DND-41 (cell line): Measurements from ENCODE around the gene RHCG.

Source experiments
- EZH2 ChIP-seq: IDR thresholded peaks from 3 replicates; pipeline ENCODE4 v1.6.1; 2012; ENCODE audit warnings: borderline replicate concordance, low read depth, mild to moderate bottlenecking, moderate library complexity, low read length, inconsistent platforms; ENCODE audit not compliant: severe bottlenecking
- TF ChIP-seq, protein P1 (sequence below): IDR thresholded peaks from 2 replicates; pipeline ENCODE4 v1.5.1; 2012; ENCODE audit warnings: borderline replicate concordance, low read length, moderate library complexity, mild to moderate bottlenecking; ENCODE audit not compliant: poor library complexity, severe bottlenecking; ENCODE audit errors: extremely low read depth

DNA sequence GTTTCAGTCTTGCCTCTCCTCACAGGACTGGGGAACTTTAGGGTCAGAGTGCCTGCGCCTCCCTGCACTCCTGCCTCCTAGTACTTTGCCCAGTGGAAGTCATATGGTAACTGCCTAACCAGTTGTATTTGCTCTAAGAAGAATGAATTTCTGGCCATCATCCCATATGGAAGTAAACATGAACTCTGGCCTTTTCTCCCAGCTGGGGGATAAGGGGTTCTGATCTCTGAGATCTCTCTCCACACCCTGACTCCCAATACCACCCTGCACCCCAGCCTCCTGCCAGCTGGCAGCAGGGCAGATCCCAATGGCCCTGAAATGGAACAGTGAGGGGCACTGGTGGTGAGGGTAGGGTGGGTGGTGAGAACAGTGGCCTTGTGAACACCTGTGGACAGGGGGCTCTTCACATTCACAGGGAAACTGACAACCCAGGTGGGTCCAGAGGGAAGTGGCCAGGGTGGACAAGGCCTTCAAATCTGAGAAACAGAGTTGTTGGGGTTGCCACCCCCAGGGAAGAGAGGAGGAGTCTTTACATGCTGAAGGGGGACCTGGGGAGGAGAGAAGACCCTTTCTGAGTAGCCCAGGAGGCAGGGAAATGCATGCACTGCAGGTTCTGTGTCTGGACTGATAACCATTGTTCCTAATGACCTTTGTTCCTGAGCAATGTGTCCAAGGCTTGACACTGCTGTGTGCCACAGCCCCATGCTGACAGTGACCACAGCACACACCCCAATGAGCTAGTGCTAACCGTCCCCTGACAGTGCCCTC is 36.9 kb downstream of the RHCG start:
- TF ChIP-seq EZH2: no peak
- TF ChIP-seq, protein P1, sequence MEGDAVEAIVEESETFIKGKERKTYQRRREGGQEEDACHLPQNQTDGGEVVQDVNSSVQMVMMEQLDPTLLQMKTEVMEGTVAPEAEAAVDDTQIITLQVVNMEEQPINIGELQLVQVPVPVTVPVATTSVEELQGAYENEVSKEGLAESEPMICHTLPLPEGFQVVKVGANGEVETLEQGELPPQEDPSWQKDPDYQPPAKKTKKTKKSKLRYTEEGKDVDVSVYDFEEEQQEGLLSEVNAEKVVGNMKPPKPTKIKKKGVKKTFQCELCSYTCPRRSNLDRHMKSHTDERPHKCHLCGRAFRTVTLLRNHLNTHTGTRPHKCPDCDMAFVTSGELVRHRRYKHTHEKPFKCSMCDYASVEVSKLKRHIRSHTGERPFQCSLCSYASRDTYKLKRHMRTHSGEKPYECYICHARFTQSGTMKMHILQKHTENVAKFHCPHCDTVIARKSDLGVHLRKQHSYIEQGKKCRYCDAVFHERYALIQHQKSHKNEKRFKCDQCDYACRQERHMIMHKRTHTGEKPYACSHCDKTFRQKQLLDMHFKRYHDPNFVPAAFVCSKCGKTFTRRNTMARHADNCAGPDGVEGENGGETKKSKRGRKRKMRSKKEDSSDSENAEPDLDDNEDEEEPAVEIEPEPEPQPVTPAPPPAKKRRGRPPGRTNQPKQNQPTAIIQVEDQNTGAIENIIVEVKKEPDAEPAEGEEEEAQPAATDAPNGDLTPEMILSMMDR: no peak
